ENCODE measurements around the gene OR2V1. TPM values are rescaled to one million over a fixed set of nuclear protein-coding genes. Genes with fewer than 3 reads are reported as not detected.

The OR2V1 gene
- total and polyA plus RNA-seq, 2 experiments from 2014 or later: not detected

DNA sequence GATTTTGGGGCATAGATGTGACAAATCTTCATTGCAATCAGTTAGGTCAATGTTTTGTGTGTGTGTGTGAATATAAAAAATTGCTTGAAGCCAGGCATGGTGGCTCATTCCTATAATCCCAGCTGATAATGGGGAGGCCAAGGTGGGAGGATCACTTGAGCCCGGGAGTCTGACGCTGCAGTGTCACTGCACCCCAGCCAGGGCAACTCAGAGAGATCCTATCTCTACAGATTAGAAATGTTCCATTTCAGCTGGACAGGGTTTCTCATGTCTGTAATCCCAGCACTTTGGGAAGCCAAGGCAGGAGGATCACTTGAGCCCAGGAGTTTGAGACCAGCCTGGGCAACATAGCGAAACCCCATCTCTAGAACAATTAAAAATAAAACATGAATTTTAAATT, 27.9 kb upstream of the OR2V1 start (continued):
- no peak for TF ChIP-seq ZNF331 (CRISPR knock-in tag; IDR thresholded peaks at IDR 0.05; ENCODE audit: low read depth)
- TF ChIP-seq, protein P1, sequence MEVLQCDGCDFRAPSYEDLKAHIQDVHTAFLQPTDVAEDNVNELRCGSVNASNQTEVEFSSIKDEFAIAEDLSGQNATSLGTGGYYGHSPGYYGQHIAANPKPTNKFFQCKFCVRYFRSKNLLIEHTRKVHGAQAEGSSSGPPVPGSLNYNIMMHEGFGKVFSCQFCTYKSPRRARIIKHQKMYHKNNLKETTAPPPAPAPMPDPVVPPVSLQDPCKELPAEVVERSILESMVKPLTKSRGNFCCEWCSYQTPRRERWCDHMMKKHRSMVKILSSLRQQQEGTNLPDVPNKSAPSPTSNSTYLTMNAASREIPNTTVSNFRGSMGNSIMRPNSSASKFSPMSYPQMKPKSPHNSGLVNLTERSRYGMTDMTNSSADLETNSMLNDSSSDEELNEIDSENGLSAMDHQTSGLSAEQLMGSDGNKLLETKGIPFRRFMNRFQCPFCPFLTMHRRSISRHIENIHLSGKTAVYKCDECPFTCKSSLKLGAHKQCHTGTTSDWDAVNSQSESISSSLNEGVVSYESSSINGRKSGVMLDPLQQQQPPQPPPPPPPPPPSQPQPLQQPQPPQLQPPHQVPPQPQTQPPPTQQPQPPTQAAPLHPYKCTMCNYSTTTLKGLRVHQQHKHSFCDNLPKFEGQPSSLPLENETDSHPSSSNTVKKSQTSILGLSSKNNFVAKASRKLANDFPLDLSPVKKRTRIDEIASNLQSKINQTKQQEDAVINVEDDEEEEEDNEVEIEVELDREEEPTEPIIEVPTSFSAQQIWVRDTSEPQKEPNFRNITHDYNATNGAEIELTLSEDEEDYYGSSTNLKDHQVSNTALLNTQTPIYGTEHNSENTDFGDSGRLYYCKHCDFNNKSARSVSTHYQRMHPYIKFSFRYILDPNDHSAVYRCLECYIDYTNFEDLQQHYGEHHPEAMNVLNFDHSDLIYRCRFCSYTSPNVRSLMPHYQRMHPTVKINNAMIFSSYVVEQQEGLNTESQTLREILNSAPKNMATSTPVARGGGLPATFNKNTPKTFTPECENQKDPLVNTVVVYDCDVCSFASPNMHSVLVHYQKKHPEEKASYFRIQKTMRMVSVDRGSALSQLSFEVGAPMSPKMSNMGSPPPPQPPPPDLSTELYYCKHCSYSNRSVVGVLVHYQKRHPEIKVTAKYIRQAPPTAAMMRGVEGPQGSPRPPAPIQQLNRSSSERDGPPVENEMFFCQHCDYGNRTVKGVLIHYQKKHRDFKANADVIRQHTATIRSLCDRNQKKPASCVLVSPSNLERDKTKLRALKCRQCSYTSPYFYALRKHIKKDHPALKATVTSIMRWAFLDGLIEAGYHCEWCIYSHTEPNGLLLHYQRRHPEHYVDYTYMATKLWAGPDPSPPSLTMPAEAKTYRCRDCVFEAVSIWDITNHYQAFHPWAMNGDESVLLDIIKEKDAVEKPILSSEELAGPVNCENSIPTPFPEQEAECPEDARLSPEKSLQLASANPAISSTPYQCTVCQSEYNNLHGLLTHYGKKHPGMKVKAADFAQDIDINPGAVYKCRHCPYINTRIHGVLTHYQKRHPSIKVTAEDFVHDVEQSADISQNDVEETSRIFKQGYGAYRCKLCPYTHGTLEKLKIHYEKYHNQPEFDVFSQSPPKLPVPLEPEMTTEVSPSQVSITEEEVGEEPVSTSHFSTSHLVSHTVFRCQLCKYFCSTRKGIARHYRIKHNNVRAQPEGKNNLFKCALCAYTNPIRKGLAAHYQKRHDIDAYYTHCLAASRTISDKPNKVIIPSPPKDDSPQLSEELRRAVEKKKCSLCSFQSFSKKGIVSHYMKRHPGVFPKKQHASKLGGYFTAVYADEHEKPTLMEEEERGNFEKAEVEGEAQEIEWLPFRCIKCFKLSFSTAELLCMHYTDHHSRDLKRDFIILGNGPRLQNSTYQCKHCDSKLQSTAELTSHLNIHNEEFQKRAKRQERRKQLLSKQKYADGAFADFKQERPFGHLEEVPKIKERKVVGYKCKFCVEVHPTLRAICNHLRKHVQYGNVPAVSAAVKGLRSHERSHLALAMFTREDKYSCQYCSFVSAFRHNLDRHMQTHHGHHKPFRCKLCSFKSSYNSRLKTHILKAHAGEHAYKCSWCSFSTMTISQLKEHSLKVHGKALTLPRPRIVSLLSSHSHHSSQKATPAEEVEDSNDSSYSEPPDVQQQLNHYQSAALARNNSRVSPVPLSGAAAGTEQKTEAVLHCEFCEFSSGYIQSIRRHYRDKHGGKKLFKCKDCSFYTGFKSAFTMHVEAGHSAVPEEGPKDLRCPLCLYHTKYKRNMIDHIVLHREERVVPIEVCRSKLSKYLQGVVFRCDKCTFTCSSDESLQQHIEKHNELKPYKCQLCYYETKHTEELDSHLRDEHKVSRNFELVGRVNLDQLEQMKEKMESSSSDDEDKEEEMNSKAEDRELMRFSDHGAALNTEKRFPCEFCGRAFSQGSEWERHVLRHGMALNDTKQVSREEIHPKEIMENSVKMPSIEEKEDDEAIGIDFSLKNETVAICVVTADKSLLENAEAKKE (CRISPR knock-in tag; IDR thresholded peaks at IDR 0.05): no peak
- TF ChIP-seq NANOG (IDR thresholded peaks at IDR 0.05; ENCODE audit: borderline replicate concordance): no peak
- no peak for TF ChIP-seq POLR2AphosphoS5 (IDR thresholded peaks at IDR 0.05; ENCODE audit: low read depth)
- no peak for TF ChIP-seq EZH2phosphoT487 (IDR thresholded peaks at IDR 0.05; ENCODE audit: unreplicated experiment)

DNA sequence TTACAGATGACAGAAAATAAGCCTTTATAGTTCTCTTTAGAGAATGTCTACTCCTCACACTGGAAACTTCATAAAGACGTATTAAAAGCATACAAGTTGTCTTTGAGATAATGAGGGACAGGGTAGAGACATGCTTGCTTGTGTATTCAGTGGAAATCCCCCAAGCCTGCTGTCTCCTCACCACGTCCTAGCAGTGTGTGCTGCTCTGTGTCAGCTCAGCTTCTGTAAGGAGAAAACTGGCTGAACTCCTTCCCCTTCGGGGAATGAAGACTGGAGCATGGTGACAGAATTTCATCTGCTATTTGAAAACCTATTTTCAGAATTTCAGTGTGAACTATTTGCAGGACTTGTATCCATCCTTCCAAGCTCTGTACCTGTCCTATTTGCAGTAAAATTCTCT, 25.8 kb upstream of the OR2V1 start:
- no peaks in the 10 kb centered on the region for H3F3A ChIP-seq (replicated peaks; ENCODE audit: low read depth)
- no peaks in the 10 kb centered on the region for H3K36me3 ChIP-seq (ENCODE audit: insufficient read depth)
- peaks cover 5% of the 10 kb centered on the region for H3K27me3 ChIP-seq (ENCODE audit: insufficient read depth)
- H3K9me2 ChIP-seq (ENCODE audit: insufficient read depth): peaks cover 5% of the 10 kb centered on the region
- no peaks in the 10 kb centered on the region for H3K36me3 Mint-ChIP-seq (ENCODE audit: low read depth)
- H3K27me3 Mint-ChIP-seq (ENCODE audit: insufficient read depth, low read depth, poor library complexity): peaks cover 18% of the 10 kb centered on the region
- H4K20me1 ChIP-seq (replicated peaks; ENCODE audit: insufficient read depth): no peaks in the 10 kb centered on the region
- H3K27ac Mint-ChIP-seq: no peak overlapping the region
- peaks cover 11% of the 10 kb centered on the region for H3K4me1 Mint-ChIP-seq
- peaks cover 10% of the 10 kb centered on the region for H3K4me1 ChIP-seq (ENCODE audit: insufficient read depth)
- H3K27ac ChIP-seq (ENCODE audit: low read depth): no peak overlapping the region
- H3K79me2 ChIP-seq (replicated peaks; ENCODE audit: insufficient read depth): no peaks in the 10 kb centered on the region
- H2AFZ ChIP-seq: no peak overlapping the region
- ATAC-seq: no peak
- no peak overlapping the region for H3K4me2 ChIP-seq
- DNase-seq (ENCODE audit: low spot score): no peak
- no peak overlapping the region for H3K4me3 Mint-ChIP-seq
- H3K9me3 Mint-ChIP-seq: peaks cover 3% of the 10 kb centered on the region; the same call in 2 of the 3 replicates
- no peak overlapping the region for H3K4me3 ChIP-seq
- TF ChIP-seq JUNB (IDR thresholded peaks at IDR 0.05; ENCODE audit: unreplicated experiment): no peak
- no peak for TF ChIP-seq EZH2phosphoT487 (IDR thresholded peaks at IDR 0.05; ENCODE audit: unreplicated experiment)
- no peak for TF ChIP-seq ZNF331 (CRISPR knock-in tag; IDR thresholded peaks at IDR 0.05; ENCODE audit: low read depth)
- no peak for TF ChIP-seq STAT1 (IDR thresholded peaks at IDR 0.05; ENCODE audit: unreplicated experiment)
- TF ChIP-seq, protein P2, sequence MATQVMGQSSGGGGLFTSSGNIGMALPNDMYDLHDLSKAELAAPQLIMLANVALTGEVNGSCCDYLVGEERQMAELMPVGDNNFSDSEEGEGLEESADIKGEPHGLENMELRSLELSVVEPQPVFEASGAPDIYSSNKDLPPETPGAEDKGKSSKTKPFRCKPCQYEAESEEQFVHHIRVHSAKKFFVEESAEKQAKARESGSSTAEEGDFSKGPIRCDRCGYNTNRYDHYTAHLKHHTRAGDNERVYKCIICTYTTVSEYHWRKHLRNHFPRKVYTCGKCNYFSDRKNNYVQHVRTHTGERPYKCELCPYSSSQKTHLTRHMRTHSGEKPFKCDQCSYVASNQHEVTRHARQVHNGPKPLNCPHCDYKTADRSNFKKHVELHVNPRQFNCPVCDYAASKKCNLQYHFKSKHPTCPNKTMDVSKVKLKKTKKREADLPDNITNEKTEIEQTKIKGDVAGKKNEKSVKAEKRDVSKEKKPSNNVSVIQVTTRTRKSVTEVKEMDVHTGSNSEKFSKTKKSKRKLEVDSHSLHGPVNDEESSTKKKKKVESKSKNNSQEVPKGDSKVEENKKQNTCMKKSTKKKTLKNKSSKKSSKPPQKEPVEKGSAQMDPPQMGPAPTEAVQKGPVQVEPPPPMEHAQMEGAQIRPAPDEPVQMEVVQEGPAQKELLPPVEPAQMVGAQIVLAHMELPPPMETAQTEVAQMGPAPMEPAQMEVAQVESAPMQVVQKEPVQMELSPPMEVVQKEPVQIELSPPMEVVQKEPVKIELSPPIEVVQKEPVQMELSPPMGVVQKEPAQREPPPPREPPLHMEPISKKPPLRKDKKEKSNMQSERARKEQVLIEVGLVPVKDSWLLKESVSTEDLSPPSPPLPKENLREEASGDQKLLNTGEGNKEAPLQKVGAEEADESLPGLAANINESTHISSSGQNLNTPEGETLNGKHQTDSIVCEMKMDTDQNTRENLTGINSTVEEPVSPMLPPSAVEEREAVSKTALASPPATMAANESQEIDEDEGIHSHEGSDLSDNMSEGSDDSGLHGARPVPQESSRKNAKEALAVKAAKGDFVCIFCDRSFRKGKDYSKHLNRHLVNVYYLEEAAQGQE (IDR thresholded peaks at IDR 0.05; ENCODE audit: unreplicated experiment): no peak
- TF ChIP-seq POLR2AphosphoS5 (IDR thresholded peaks at IDR 0.05; ENCODE audit: low read depth): no peak
- TF ChIP-seq, protein P3, sequence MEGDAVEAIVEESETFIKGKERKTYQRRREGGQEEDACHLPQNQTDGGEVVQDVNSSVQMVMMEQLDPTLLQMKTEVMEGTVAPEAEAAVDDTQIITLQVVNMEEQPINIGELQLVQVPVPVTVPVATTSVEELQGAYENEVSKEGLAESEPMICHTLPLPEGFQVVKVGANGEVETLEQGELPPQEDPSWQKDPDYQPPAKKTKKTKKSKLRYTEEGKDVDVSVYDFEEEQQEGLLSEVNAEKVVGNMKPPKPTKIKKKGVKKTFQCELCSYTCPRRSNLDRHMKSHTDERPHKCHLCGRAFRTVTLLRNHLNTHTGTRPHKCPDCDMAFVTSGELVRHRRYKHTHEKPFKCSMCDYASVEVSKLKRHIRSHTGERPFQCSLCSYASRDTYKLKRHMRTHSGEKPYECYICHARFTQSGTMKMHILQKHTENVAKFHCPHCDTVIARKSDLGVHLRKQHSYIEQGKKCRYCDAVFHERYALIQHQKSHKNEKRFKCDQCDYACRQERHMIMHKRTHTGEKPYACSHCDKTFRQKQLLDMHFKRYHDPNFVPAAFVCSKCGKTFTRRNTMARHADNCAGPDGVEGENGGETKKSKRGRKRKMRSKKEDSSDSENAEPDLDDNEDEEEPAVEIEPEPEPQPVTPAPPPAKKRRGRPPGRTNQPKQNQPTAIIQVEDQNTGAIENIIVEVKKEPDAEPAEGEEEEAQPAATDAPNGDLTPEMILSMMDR (conservative IDR thresholded peaks at IDR 0.05; ENCODE audit: low read depth in 2 of 2): no peak
- no peak for TF ChIP-seq CREB1 (CRISPR knock-in tag; IDR thresholded peaks at IDR 0.05; ENCODE audit: low read depth)
- TF ChIP-seq NANOG (IDR thresholded peaks at IDR 0.05; ENCODE audit: borderline replicate concordance): no peak
- TF ChIP-seq, protein P4, sequence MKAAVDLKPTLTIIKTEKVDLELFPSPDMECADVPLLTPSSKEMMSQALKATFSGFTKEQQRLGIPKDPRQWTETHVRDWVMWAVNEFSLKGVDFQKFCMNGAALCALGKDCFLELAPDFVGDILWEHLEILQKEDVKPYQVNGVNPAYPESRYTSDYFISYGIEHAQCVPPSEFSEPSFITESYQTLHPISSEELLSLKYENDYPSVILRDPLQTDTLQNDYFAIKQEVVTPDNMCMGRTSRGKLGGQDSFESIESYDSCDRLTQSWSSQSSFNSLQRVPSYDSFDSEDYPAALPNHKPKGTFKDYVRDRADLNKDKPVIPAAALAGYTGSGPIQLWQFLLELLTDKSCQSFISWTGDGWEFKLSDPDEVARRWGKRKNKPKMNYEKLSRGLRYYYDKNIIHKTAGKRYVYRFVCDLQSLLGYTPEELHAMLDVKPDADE (IDR thresholded peaks at IDR 0.05): no peak
